ENCODE data around the gene KLHL25.
"Not testable (repeated sequence)": the region's sequence is repeated elsewhere in the genome, so short reads cannot be mapped to it uniquely, and the experiment has no call there.

KLHL25 gene

GRCh38 chr15:85794598-85795336 is at the start of gene KLHL25:
KLHL25 (minus strand) TSS chr15:85794925; CDS start chr15:85769810, 25,115 bp downstream.
- H3K36me3 ChIP-seq (ENCODE audit: control insufficient read depth, low read depth, low read length): no peaks in the 10 kb centered on the region
- H3K4me1 ChIP-seq (ENCODE audit: control insufficient read depth, low read depth, low read length): peaks cover 18% of the 10 kb centered on the region
- H3K9me3 ChIP-seq (ENCODE audit: control insufficient read depth, low read depth, low read length): no peaks in the 10 kb centered on the region
- no peak within 1 kb of the TSS for H3K27ac ChIP-seq (ENCODE audit: low read length)
- peaks cover 11% of the 10 kb centered on the region for H3K27me3 ChIP-seq (ENCODE audit: control insufficient read depth, insufficient read depth, low read length)
- peak within 1 kb of the TSS; percentile 80 for H3K9ac ChIP-seq (ENCODE audit: low read length)
- peak within 1 kb of the TSS; percentile 70 for H3K4me3 ChIP-seq (ENCODE audit: low read length)

GRCh38 chr15:85840802-85841152 is 46.1 kb upstream of the KLHL25 start:
- Histone ChIP-seq H3K27ac (ENCODE audit: low read length) (no peak overlapping the region), H3K9me3 (ENCODE audit: control insufficient read depth, low read depth, low read length) (no peaks in the 10 kb centered on the region), H3K4me3 (ENCODE audit: low read length) (no peak overlapping the region), H3K36me3 (ENCODE audit: control insufficient read depth, low read depth, low read length) (no peaks in the 10 kb centered on the region), H3K4me1 (ENCODE audit: control insufficient read depth, low read depth, low read length) (peaks cover 6% of the 10 kb centered on the region), H3K27me3 (ENCODE audit: control insufficient read depth, insufficient read depth, low read length) (peaks cover 11% of the 10 kb centered on the region), H3K9ac (ENCODE audit: low read length) (no peak overlapping the region)

- Histone ChIP-seq H3K27ac (ENCODE audit: low read length) (no peak overlapping the region), H3K9ac (ENCODE audit: low read length) (no peak overlapping the region), H3K4me1 (ENCODE audit: control insufficient read depth, low read depth, low read length) (peaks cover 6% of the 10 kb centered on the region), H3K4me3 (ENCODE audit: low read length) (peak overlapping the region; percentile 54), H3K9me3 (ENCODE audit: control insufficient read depth, low read depth, low read length) (no peaks in the 10 kb centered on the region), H3K36me3 (ENCODE audit: control insufficient read depth, low read depth, low read length) (no peaks in the 10 kb centered on the region), H3K27me3 (ENCODE audit: control insufficient read depth, insufficient read depth, low read length) (peaks cover 11% of the 10 kb centered on the region)
Measured at GRCh38 chr15:85840079-85840801, 45.5 kb upstream of the KLHL25 start.

GRCh38 chr15:85839643-85840042 is 44.9 kb upstream of the KLHL25 start:
- Histone ChIP-seq H3K36me3 (ENCODE audit: control insufficient read depth, low read depth, low read length) (no peaks in the 10 kb centered on the region), H3K4me1 (ENCODE audit: control insufficient read depth, low read depth, low read length) (peaks cover 6% of the 10 kb centered on the region), H3K4me3 (ENCODE audit: low read length) (peak overlapping the region; percentile 54), H3K27ac (ENCODE audit: low read length) (no peak overlapping the region), H3K9ac (ENCODE audit: low read length) (no peak overlapping the region), H3K27me3 (ENCODE audit: control insufficient read depth, insufficient read depth, low read length) (peaks cover 11% of the 10 kb centered on the region), H3K9me3 (ENCODE audit: control insufficient read depth, low read depth, low read length) (no peaks in the 10 kb centered on the region)

- no peaks in the 10 kb centered on the region for H3K36me3 ChIP-seq (ENCODE audit: control insufficient read depth, low read depth, low read length)
- H3K9ac ChIP-seq (ENCODE audit: low read length): no peak overlapping the region
Measured at GRCh38 chr15:85838655-85839054, 43.9 kb upstream of the KLHL25 start.

GRCh38 chr15:85837881-85838280 is 43.2 kb upstream of the KLHL25 start:
- H3K36me3 ChIP-seq (ENCODE audit: control insufficient read depth, low read depth, low read length): no peaks in the 10 kb centered on the region

More at GRCh38 chr15:85838655-85839054, 43.9 kb upstream of the KLHL25 start:
- Histone ChIP-seq H3K9me3 (ENCODE audit: control insufficient read depth, low read depth, low read length) (no peaks in the 10 kb centered on the region), H3K4me1 (ENCODE audit: control insufficient read depth, low read depth, low read length) (peaks cover 6% of the 10 kb centered on the region), H3K27ac (ENCODE audit: low read length) (no peak overlapping the region), H3K4me3 (ENCODE audit: low read length) (no peak overlapping the region), H3K27me3 (ENCODE audit: control insufficient read depth, insufficient read depth, low read length) (peaks cover 11% of the 10 kb centered on the region)

GRCh38 chr15:85837011-85837433 is 42.3 kb upstream of the KLHL25 start:
- Histone ChIP-seq H3K9me3 (ENCODE audit: control insufficient read depth, low read depth, low read length) (no peaks in the 10 kb centered on the region), H3K27me3 (ENCODE audit: control insufficient read depth, insufficient read depth, low read length) (peaks cover 11% of the 10 kb centered on the region), H3K4me3 (ENCODE audit: low read length) (no peak overlapping the region), H3K36me3 (ENCODE audit: control insufficient read depth, low read depth, low read length) (no peaks in the 10 kb centered on the region), H3K27ac (ENCODE audit: low read length) (no peak overlapping the region), H3K4me1 (ENCODE audit: control insufficient read depth, low read depth, low read length) (peaks cover 6% of the 10 kb centered on the region), H3K9ac (ENCODE audit: low read length) (no peak overlapping the region)

More at GRCh38 chr15:85837881-85838280, 43.2 kb upstream of the KLHL25 start:
- peaks cover 6% of the 10 kb centered on the region for H3K4me1 ChIP-seq (ENCODE audit: control insufficient read depth, low read depth, low read length)
- H3K27me3 ChIP-seq (ENCODE audit: control insufficient read depth, insufficient read depth, low read length): peaks cover 11% of the 10 kb centered on the region
- H3K9ac ChIP-seq (ENCODE audit: low read length): no peak overlapping the region
- no peak overlapping the region for H3K27ac ChIP-seq (ENCODE audit: low read length)
- H3K4me3 ChIP-seq (ENCODE audit: low read length): no peak overlapping the region
- no peaks in the 10 kb centered on the region for H3K9me3 ChIP-seq (ENCODE audit: control insufficient read depth, low read depth, low read length)

- Histone ChIP-seq H3K27me3 (ENCODE audit: control insufficient read depth, insufficient read depth, low read length) (peaks cover 3% of the 10 kb centered on the region), H3K9me3 (ENCODE audit: control insufficient read depth, low read depth, low read length) (no peaks in the 10 kb centered on the region), H3K4me1 (ENCODE audit: control insufficient read depth, low read depth, low read length) (no peaks in the 10 kb centered on the region), H3K9ac (ENCODE audit: low read length) (no peak overlapping the region), H3K36me3 (ENCODE audit: control insufficient read depth, low read depth, low read length) (no peaks in the 10 kb centered on the region), H3K27ac (ENCODE audit: low read length) (no peak overlapping the region), H3K4me3 (ENCODE audit: low read length) (no peak overlapping the region)
Measured at GRCh38 chr15:85834651-85835050, 39.9 kb upstream of the KLHL25 start.

- Histone ChIP-seq H3K4me1 (ENCODE audit: control insufficient read depth, low read depth, low read length) (no peaks in the 10 kb centered on the region), H3K27ac (ENCODE audit: low read length) (no peak overlapping the region)
Measured at GRCh38 chr15:85832394-85832793, 37.7 kb upstream of the KLHL25 start.

GRCh38 chr15:85831415-85832113 is 36.8 kb upstream of the KLHL25 start:
- H3K27me3 ChIP-seq (ENCODE audit: control insufficient read depth, insufficient read depth, low read length): no peaks in the 10 kb centered on the region
- H3K4me1 ChIP-seq (ENCODE audit: control insufficient read depth, low read depth, low read length): no peaks in the 10 kb centered on the region
- no peaks in the 10 kb centered on the region for H3K36me3 ChIP-seq (ENCODE audit: control insufficient read depth, low read depth, low read length)
- H3K4me3 ChIP-seq (ENCODE audit: low read length): no peak overlapping the region
- no peak overlapping the region for H3K27ac ChIP-seq (ENCODE audit: low read length)
- no peak overlapping the region for H3K9ac ChIP-seq (ENCODE audit: low read length)
- H3K9me3 ChIP-seq (ENCODE audit: control insufficient read depth, low read depth, low read length): no peaks in the 10 kb centered on the region

More at GRCh38 chr15:85832394-85832793, 37.7 kb upstream of the KLHL25 start:
- H3K9ac ChIP-seq (ENCODE audit: low read length): no peak overlapping the region
- H3K4me3 ChIP-seq (ENCODE audit: low read length): no peak overlapping the region
- no peaks in the 10 kb centered on the region for H3K9me3 ChIP-seq (ENCODE audit: control insufficient read depth, low read depth, low read length)
- no peaks in the 10 kb centered on the region for H3K27me3 ChIP-seq (ENCODE audit: control insufficient read depth, insufficient read depth, low read length)
- H3K36me3 ChIP-seq (ENCODE audit: control insufficient read depth, low read depth, low read length): no peaks in the 10 kb centered on the region

- H3K27me3 ChIP-seq (ENCODE audit: control insufficient read depth, insufficient read depth, low read length); H3K4me1 ChIP-seq (ENCODE audit: control insufficient read depth, low read depth, low read length); H3K9me3 ChIP-seq (ENCODE audit: control insufficient read depth, low read depth, low read length); H3K36me3 ChIP-seq (ENCODE audit: control insufficient read depth, low read depth, low read length); H3K9ac ChIP-seq (ENCODE audit: low read length); H3K4me3 ChIP-seq (ENCODE audit: low read length); H3K27ac ChIP-seq (ENCODE audit: low read length): not testable (repeated sequence)
Measured at GRCh38 chr15:85829754-85830153, 35.0 kb upstream of the KLHL25 start.

Data from iPS-18a (cell line).